Neural cell (in vitro differentiated cells): ENCODE results near the gene ZNF837. TPM values are rescaled to one million over a fixed set of nuclear protein-coding genes. Genes with fewer than 3 reads are reported as not detected.

ENCODE experiments used
- H2AFZ ChIP-seq: fragments of 200-600, 300-800 bp; sonication (generic), shearing (Covaris generic); 2 replicates; pipeline ENCODE4 v1.6.0; 2014; ENCODE audit warnings: low read depth, mild to moderate bottlenecking, antibody characterized with exemption, low read length, moderate library complexity
- H3F3A ChIP-seq: fragments of 200-600 bp; shearing (Covaris generic); 2 replicates; pipeline ENCODE4 v1.6.1; 2016; ENCODE audit warnings: mild to moderate bottlenecking, moderate library complexity, mixed read lengths, antibody characterized with exemption, low read length; ENCODE audit not compliant: insufficient read depth, poor library complexity, severe bottlenecking
- H3K27ac ChIP-seq: fragments of 200-600, 300-800 bp; sonication (generic), shearing (Covaris generic); 2 replicates; pipeline ENCODE4 v1.5.1; 2014; ENCODE audit warnings: mild to moderate bottlenecking, low read length, moderate library complexity
- H3K27me3 ChIP-seq: fragments of 300-800, 200-600 bp; sonication (generic), shearing (Covaris generic); 2 replicates; pipeline ENCODE4 v1.6.0; 2014; ENCODE audit warnings: mild to moderate bottlenecking, low read depth, low read length, moderate library complexity; ENCODE audit not compliant: insufficient read depth
- H3K36me3 ChIP-seq: fragments of 300-800, 200-600 bp; sonication (generic), shearing (Covaris generic); 2 replicates; pipeline ENCODE4 v1.5.1; 2014; ENCODE audit warnings: mild to moderate bottlenecking, antibody characterized with exemption, low read length, moderate library complexity; ENCODE audit not compliant: insufficient read depth
- H3K4me2 ChIP-seq: fragments of 300-800, 200-600 bp; sonication (generic), shearing (Covaris generic); 2 replicates; pipeline ENCODE4 v1.6.0; 2014; ENCODE audit warnings: mild to moderate bottlenecking, low read length
- H3K4me3 ChIP-seq: fragments of 300-800, 200-600 bp; sonication (generic), shearing (Covaris generic); 2 replicates; pipeline ENCODE4 v1.5.1; 2014; ENCODE audit warnings: mild to moderate bottlenecking, low read length, moderate library complexity
- H3K79me2 ChIP-seq: fragments of 200-600 bp; shearing (Covaris generic); replicated peaks from 2 replicates; pipeline ENCODE4 v1.6.0; 2014; ENCODE audit warnings: mild to moderate bottlenecking, low read length, moderate library complexity; ENCODE audit not compliant: insufficient read depth
- H3K9ac ChIP-seq: fragments of 300-800, 200-600 bp; sonication (generic), shearing (Covaris generic); 2 replicates; pipeline ENCODE4 v1.6.1; 2016; ENCODE audit warnings: mild to moderate bottlenecking, low read length, mixed read lengths
- H3K9me2 ChIP-seq: fragments of 200-600 bp; shearing (Covaris generic); 2 replicates; pipeline ENCODE4 v1.6.1; 2016; ENCODE audit warnings: mild to moderate bottlenecking, low read length, mixed read lengths; ENCODE audit not compliant: insufficient read depth
- H3K9me3 ChIP-seq: fragments of 200-600, 300-800 bp; sonication (generic), shearing (Covaris generic); 2 replicates; pipeline ENCODE4 v1.6.1; 2016; ENCODE audit warnings: mild to moderate bottlenecking, mixed run types, low read length, moderate library complexity, mixed read lengths
- H4K20me1 ChIP-seq: fragments of 200-600 bp; shearing (Covaris generic); 2 replicates; pipeline ENCODE4 v1.6.1; 2016; ENCODE audit warnings: mild to moderate bottlenecking, mixed run types; ENCODE audit not compliant: insufficient read depth
- CTCF ChIP-seq: fragments of 450-650 bp; IDR thresholded peaks from 2 replicates; pipeline ENCODE4 v1.5.1; 2014; ENCODE audit warnings: antibody characterized with exemption, mild to moderate bottlenecking, moderate library complexity; ENCODE audit not compliant: poor library complexity, severe bottlenecking
- EP300 ChIP-seq: fragments of 450-650 bp; conservative IDR thresholded peaks from 2 replicates; pipeline ENCODE4 v1.6.1; 2014; ENCODE audit warnings: antibody characterized with exemption, mild to moderate bottlenecking, moderate library complexity; ENCODE audit not compliant: poor library complexity, severe bottlenecking
- EZH2 ChIP-seq: fragments of 200-600, 300-800 bp; shearing (Covaris generic), sonication (generic); IDR thresholded peaks from 2 replicates; pipeline ENCODE4 v1.6.1; 2014; ENCODE audit warnings: antibody characterized with exemption, low read length, borderline replicate concordance, mild to moderate bottlenecking; ENCODE audit not compliant: insufficient read depth, poor library complexity, severe bottlenecking
- MXI1 ChIP-seq: fragments of 450-650 bp; conservative IDR thresholded peaks from 2 replicates; pipeline ENCODE4 v1.6.1; 2014; ENCODE audit warnings: antibody characterized with exemption, mild to moderate bottlenecking; ENCODE audit not compliant: poor library complexity, severe bottlenecking
- POLR2AphosphoS5 ChIP-seq: IDR thresholded peaks from 2 replicates; pipeline ENCODE4 v1.6.1; 2012
- RAD21 ChIP-seq: fragments of 450-650 bp; conservative IDR thresholded peaks from 2 replicates; pipeline ENCODE4 v1.6.1; 2014; ENCODE audit warnings: antibody characterized with exemption, mild to moderate bottlenecking, moderate library complexity
- REST ChIP-seq: IDR thresholded peaks from 2 replicates; pipeline ENCODE4 v1.6.1; 2012; ENCODE audit warnings: borderline replicate concordance
- SMC3 ChIP-seq: fragments of 450-650 bp; conservative IDR thresholded peaks from 2 replicates; pipeline ENCODE4 v1.6.1; 2014; ENCODE audit warnings: antibody characterized with exemption, mild to moderate bottlenecking, moderate library complexity; ENCODE audit not compliant: poor library complexity
- TAF1 ChIP-seq: IDR thresholded peaks from 2 replicates; pipeline ENCODE4 v1.6.1; 2012; ENCODE audit warnings: low read depth
- polyA plus RNA-seq: library from polyadenylated mRNA; depleted of rRNA; stranded (reverse); fragments of >200 nt; gene quantifications from 2 replicates; pipeline ENCODE4 v1.2.3, GENCODE V29; 2014

ZNF837 gene
- polyA plus RNA-seq, 1 donor from 2014 or later = 4.5 TPM

- Histone ChIP-seq H4K20me1 (no peaks in the 10 kb centered on the region), H3K9me3 (no peaks in the 10 kb centered on the region), H3K4me2 (no peak overlapping the region), H3K27ac (no peak overlapping the region), H3K27me3 (no peaks in the 10 kb centered on the region), H3K4me3 (peak overlapping the region; percentile 77), H3K36me3 (no peaks in the 10 kb centered on the region), H3K9ac (no peak overlapping the region), H3K79me2 (peaks cover 32% of the 10 kb centered on the region), H3F3A (no peaks in the 10 kb centered on the region), H3K9me2 (no peaks in the 10 kb centered on the region), H2AFZ (no peak overlapping the region)
- TF ChIP-seq EP300 (no peak), RAD21 (peak; percentile 53), POLR2AphosphoS5 (no peak), CTCF (peak; percentile 49), REST (no peak), SMC3 (peak; percentile 57), EZH2 (no peak), MXI1 (no peak), TAF1 (no peak)
Observed at GRCh38 chr19:58328999-58329398, 51.8 kb downstream of the ZNF837 start.

GRCh38 chr19:58326914-58327726 is 53.7 kb downstream of the ZNF837 start, which contains the start of gene ZSCAN22:
Gene ZSCAN22 (plus strand): TSS chr19:58326994. CDS start chr19:58334803, 7,809 bp downstream.
- Histone ChIP-seq H3K36me3 (no peaks in the 10 kb centered on the region), H3K9me2 (no peaks in the 10 kb centered on the region), H4K20me1 (no peaks in the 10 kb centered on the region), H3F3A (no peaks in the 10 kb centered on the region), H3K27me3 (no peaks in the 10 kb centered on the region), H3K4me2 (peak within 1 kb of the TSS; percentile 95), H3K4me3 (peak within 1 kb of the TSS; percentile 77), H3K9ac (peak within 1 kb of the TSS; percentile 91), H3K9me3 (no peaks in the 10 kb centered on the region), H3K27ac (peak within 1 kb of the TSS; percentile 92), H2AFZ (peak within 1 kb of the TSS; percentile 71), H3K79me2 (peaks cover 43% of the 10 kb centered on the region)
- TF ChIP-seq CTCF = peak; percentile 29
- TF ChIP-seq EP300 = peak; percentile 59
- peak; percentile 83 for TF ChIP-seq POLR2AphosphoS5
- TF ChIP-seq MXI1 = peak; percentile 86
- TF ChIP-seq RAD21 = peak; percentile 48
- no peak for TF ChIP-seq EZH2
- peak; percentile 80 for TF ChIP-seq TAF1
- TF ChIP-seq SMC3 = peak; percentile 41
- peak; percentile 49 for TF ChIP-seq REST
